Hindlimb muscle (tissue), 1 donor: ENCODE measurements around the gene GSTO1. TPM values are rescaled to one million over a fixed set of nuclear protein-coding genes. Genes with fewer than 3 reads are reported as not detected.

ENCODE experiments used
- DNase-seq: peaks from one replicate; pipeline ENCODE4 v3.0.0-alpha.2; 2013
- polyA plus RNA-seq: library from polyadenylated mRNA; unstranded; fragments of 120-200 nt; gene quantifications from one replicate; pipeline ENCODE4 v1.2.1, GENCODE V29; 2013; ENCODE audit not compliant: insufficient read length

GSTO1 gene
- polyA plus RNA-seq, 1 donor: 39.1 TPM

GRCh38 chr10:104306897-104307296, 52.2 kb downstream of the GSTO1 start:
- DNase-seq: no peak

- no peak for DNase-seq
These were observed 53.1 kb downstream of the GSTO1 start for GRCh38 chr10:104307576-104308438.

- DNase-seq: no peak
These were observed 53.8 kb downstream of the GSTO1 start for GRCh38 chr10:104308439-104308903.

- no peak for DNase-seq
These were observed 55.6 kb downstream of the GSTO1 start for GRCh38 chr10:104309980-104310978.

- no peak for DNase-seq
These were observed 56.6 kb downstream of the GSTO1 start for GRCh38 chr10:104311184-104311720.

GRCh38 chr10:104314591-104315485, 60.1 kb downstream of the GSTO1 start:
- no peak for DNase-seq

GRCh38 chr10:104315486-104315921, 60.8 kb downstream of the GSTO1 start:
- no peak for DNase-seq

- DNase-seq: no peak
These were observed 61.8 kb downstream of the GSTO1 start for GRCh38 chr10:104316321-104317099.

Other genes with a start within 250 kb of the GSTO1 start
- gene COL17A1, start 169.0 kb upstream of the GSTO1 start, polyA plus RNA-seq: 1.3 TPM
- gene SFR1, start 132.7 kb upstream of the GSTO1 start, polyA plus RNA-seq: 5.6 TPM
- 0.39 TPM for gene CFAP43, start 22.5 kb upstream of the GSTO1 start, polyA plus RNA-seq
- 1.1 TPM for gene GSTO2, start 14.3 kb downstream of the GSTO1 start, polyA plus RNA-seq
- 9.7 TPM for gene ITPRIP, start 83.6 kb downstream of the GSTO1 start, polyA plus RNA-seq
- 0.28 TPM for gene CFAP58, start 98.9 kb downstream of the GSTO1 start, polyA plus RNA-seq